IPS-20b (cell line): Measurements from ENCODE around the gene HYAL1.
A peak's percentile ranks its signal among the peaks of the same experiment; 100 is the strongest.

Experiments
- H3K27ac ChIP-seq: one replicate; pipeline ENCODE4 v1.5.1; 2013; ENCODE audit warnings: low read length
- H3K27me3 ChIP-seq: 2 replicates; pipeline ENCODE4 v1.6.1; 2013; ENCODE audit warnings: mild to moderate bottlenecking, low read length, inconsistent platforms; ENCODE audit not compliant: insufficient read depth
- H3K36me3 ChIP-seq: 2 replicates; pipeline ENCODE4 v1.6.1; 2013; ENCODE audit warnings: low read depth, mild to moderate bottlenecking, inconsistent platforms, low read length, moderate library complexity; ENCODE audit not compliant: insufficient read depth
- H3K4me1 ChIP-seq: 2 replicates; pipeline ENCODE4 v1.6.1; 2013; ENCODE audit warnings: mild to moderate bottlenecking, control low read depth, inconsistent platforms, low read length, moderate library complexity; ENCODE audit not compliant: insufficient read depth
- H3K4me3 ChIP-seq: 2 replicates; pipeline ENCODE4 v1.5.1; 2013; ENCODE audit warnings: mild to moderate bottlenecking, low read length, inconsistent platforms
- H3K9ac ChIP-seq: 2 replicates; pipeline ENCODE4 v1.6.1; 2013; ENCODE audit warnings: low read depth, mild to moderate bottlenecking, inconsistent platforms, low read length, moderate library complexity
- H3K9me3 ChIP-seq: 2 replicates; pipeline ENCODE4 v1.6.1; 2013; ENCODE audit warnings: mild to moderate bottlenecking, low read depth, low read length, inconsistent platforms; ENCODE audit not compliant: insufficient read depth

The HYAL1 gene

GRCh38 chr3:50259432-50260026 is 43.8 kb downstream of the HYAL1 start:
- peak overlapping the region; percentile 46; the same call in 1 of the 2 replicates for H3K9ac ChIP-seq
- no peak overlapping the region for H3K27ac ChIP-seq
- H3K9me3 ChIP-seq = no peaks in the 10 kb centered on the region
- H3K27me3 ChIP-seq = no peaks in the 10 kb centered on the region
- H3K4me3 ChIP-seq = no peak overlapping the region
- H3K4me1 ChIP-seq = peaks cover 21% of the 10 kb centered on the region
- H3K36me3 ChIP-seq = peaks cover 32% of the 10 kb centered on the region

- H3K9ac ChIP-seq = no peak overlapping the region
- no peaks in the 10 kb centered on the region for H3K27me3 ChIP-seq
- peaks cover 19% of the 10 kb centered on the region for H3K4me1 ChIP-seq
- H3K27ac ChIP-seq = no peak overlapping the region
- H3K4me3 ChIP-seq = no peak overlapping the region
- peaks cover 37% of the 10 kb centered on the region for H3K36me3 ChIP-seq
- H3K9me3 ChIP-seq = no peaks in the 10 kb centered on the region
Measured at GRCh38 chr3:50258979-50259378, 44.4 kb downstream of the HYAL1 start.

GRCh38 chr3:50258029-50258680 is 45.2 kb downstream of the HYAL1 start:
- Histone ChIP-seq H3K4me3 (no peak overlapping the region), H3K9ac (peak overlapping the region; percentile 21; the same call in 1 of the 2 replicates), H3K9me3 (no peaks in the 10 kb centered on the region), H3K27ac (no peak overlapping the region), H3K4me1 (peaks cover 19% of the 10 kb centered on the region), H3K27me3 (no peaks in the 10 kb centered on the region), H3K36me3 (peaks cover 43% of the 10 kb centered on the region)

GRCh38 chr3:50256978-50257890 is 46.1 kb downstream of the HYAL1 start:
- Histone ChIP-seq H3K27ac (no peak overlapping the region), H3K36me3 (peaks cover 52% of the 10 kb centered on the region), H3K9me3 (no peaks in the 10 kb centered on the region), H3K27me3 (no peaks in the 10 kb centered on the region), H3K9ac (no peak overlapping the region), H3K4me1 (peaks cover 19% of the 10 kb centered on the region), H3K4me3 (no peak overlapping the region)

- H3K9me3 ChIP-seq = no peaks in the 10 kb centered on the region
- no peaks in the 10 kb centered on the region for H3K27me3 ChIP-seq
- H3K4me3 ChIP-seq = no peak overlapping the region
- H3K36me3 ChIP-seq = peaks cover 57% of the 10 kb centered on the region
- H3K9ac ChIP-seq = no peak overlapping the region
- H3K4me1 ChIP-seq = peaks cover 6% of the 10 kb centered on the region
- no peak overlapping the region for H3K27ac ChIP-seq
Measured at GRCh38 chr3:50255251-50255615, 48.1 kb downstream of the HYAL1 start.

GRCh38 chr3:50254577-50255250 is 48.7 kb downstream of the HYAL1 start:
- Histone ChIP-seq H3K27ac (no peak overlapping the region), H3K4me1 (peaks cover 6% of the 10 kb centered on the region), H3K4me3 (no peak overlapping the region), H3K9ac (no peak overlapping the region), H3K27me3 (no peaks in the 10 kb centered on the region), H3K9me3 (no peaks in the 10 kb centered on the region), H3K36me3 (peaks cover 57% of the 10 kb centered on the region)

- Histone ChIP-seq H3K4me1 (peaks cover 16% of the 10 kb centered on the region), H3K9ac (no peak overlapping the region), H3K36me3 (peaks cover 36% of the 10 kb centered on the region), H3K9me3 (no peaks in the 10 kb centered on the region), H3K27me3 (no peaks in the 10 kb centered on the region), H3K4me3 (no peak overlapping the region), H3K27ac (no peak overlapping the region)
Measured at GRCh38 chr3:50251220-50251619, 52.2 kb downstream of the HYAL1 start.

- no peak overlapping the region for H3K9ac ChIP-seq
- H3K4me1 ChIP-seq = peaks cover 20% of the 10 kb centered on the region
- no peak overlapping the region for H3K27ac ChIP-seq
- H3K36me3 ChIP-seq = peaks cover 33% of the 10 kb centered on the region
- H3K9me3 ChIP-seq = no peaks in the 10 kb centered on the region
- no peak overlapping the region for H3K4me3 ChIP-seq
- no peaks in the 10 kb centered on the region for H3K27me3 ChIP-seq
Measured at GRCh38 chr3:50250514-50250913, 52.9 kb downstream of the HYAL1 start.
